Measurements from ENCODE around the gene CYP26B1. TPM values are rescaled to one million over a fixed set of nuclear protein-coding genes. Genes with fewer than 3 reads are reported as not detected.

Gene CYP26B1
- polyA plus RNA-seq, 1 donor (not counting 4 experiments of a cell fraction or from before 2014, with no cell fraction given), result 1.2 TPM

GRCh38 chr2:72162574-72162973 is 14.9 kb upstream of the CYP26B1 start:
- Histone ChIP-seq H3K9ac (ENCODE audit: control insufficient read depth, extremely low read depth, insufficient read depth, low read length) (no peak overlapping the region), H3K4me2 (ENCODE audit: control insufficient read depth, extremely low read depth, insufficient read depth, low read depth, low read length) (no peak overlapping the region), H4K20me1 (ENCODE audit: control insufficient read depth, extremely low read depth, insufficient read depth, low read length) (no peaks in the 10 kb centered on the region), H3K27me3 (ENCODE audit: control insufficient read depth, extremely low read depth, insufficient read depth, low read length) (no peaks in the 10 kb centered on the region), H2AFZ (ENCODE audit: control insufficient read depth, low read length) (no peak overlapping the region), H3K9me1 (ENCODE audit: control insufficient read depth, extremely low read depth, insufficient read depth, low read length) (no peaks in the 10 kb centered on the region), H3K4me3 (ENCODE audit: control insufficient read depth in 2 of 3, extremely low read depth in 1 of 3, insufficient read depth in 2 of 3, low read depth in 1 of 3, low read length in 3 of 3) (no peak overlapping the region), H3K4me1 (ENCODE audit: control insufficient read depth, extremely low read depth, insufficient read depth, low read length) (peaks cover 4% of the 10 kb centered on the region), H3K27ac (ENCODE audit: control insufficient read depth, insufficient read depth, low read length) (no peak overlapping the region), H3K79me2 (ENCODE audit: control insufficient read depth, insufficient read depth, low read length) (no peaks in the 10 kb centered on the region), H3K36me3 (ENCODE audit: control insufficient read depth in 2 of 2, extremely low read depth in 1 of 2, insufficient read depth in 2 of 2, low read length in 2 of 2) (no peaks in the 10 kb centered on the region), H3K9me3 (ENCODE audit: control insufficient read depth, low read depth, low read length) (no peaks in the 10 kb centered on the region)
- TF ChIP-seq, protein P1, sequence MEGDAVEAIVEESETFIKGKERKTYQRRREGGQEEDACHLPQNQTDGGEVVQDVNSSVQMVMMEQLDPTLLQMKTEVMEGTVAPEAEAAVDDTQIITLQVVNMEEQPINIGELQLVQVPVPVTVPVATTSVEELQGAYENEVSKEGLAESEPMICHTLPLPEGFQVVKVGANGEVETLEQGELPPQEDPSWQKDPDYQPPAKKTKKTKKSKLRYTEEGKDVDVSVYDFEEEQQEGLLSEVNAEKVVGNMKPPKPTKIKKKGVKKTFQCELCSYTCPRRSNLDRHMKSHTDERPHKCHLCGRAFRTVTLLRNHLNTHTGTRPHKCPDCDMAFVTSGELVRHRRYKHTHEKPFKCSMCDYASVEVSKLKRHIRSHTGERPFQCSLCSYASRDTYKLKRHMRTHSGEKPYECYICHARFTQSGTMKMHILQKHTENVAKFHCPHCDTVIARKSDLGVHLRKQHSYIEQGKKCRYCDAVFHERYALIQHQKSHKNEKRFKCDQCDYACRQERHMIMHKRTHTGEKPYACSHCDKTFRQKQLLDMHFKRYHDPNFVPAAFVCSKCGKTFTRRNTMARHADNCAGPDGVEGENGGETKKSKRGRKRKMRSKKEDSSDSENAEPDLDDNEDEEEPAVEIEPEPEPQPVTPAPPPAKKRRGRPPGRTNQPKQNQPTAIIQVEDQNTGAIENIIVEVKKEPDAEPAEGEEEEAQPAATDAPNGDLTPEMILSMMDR (optimal IDR thresholded peaks at IDR 0.05 in 1 of 3, IDR thresholded peaks at IDR 0.05 in 1 of 3, conservative IDR thresholded peaks at IDR 0.05 in 1 of 3; ENCODE audit: extremely low read depth in 1 of 3, insufficient read depth in 2 of 3, low read length in 3 of 3), result no peak
- no peak for TF ChIP-seq EZH2 (IDR thresholded peaks at IDR 0.05; ENCODE audit: low read length)
- no peak for FAIRE-seq
- dilution Hi-C loops (cut with MboI; ENCODE audit: extremely low pct_ligation_motif_present, low sequenced_read_pairs), result no loop called here
- no peak for DNase-seq (ENCODE audit: low read depth, low spot score)

DNA sequence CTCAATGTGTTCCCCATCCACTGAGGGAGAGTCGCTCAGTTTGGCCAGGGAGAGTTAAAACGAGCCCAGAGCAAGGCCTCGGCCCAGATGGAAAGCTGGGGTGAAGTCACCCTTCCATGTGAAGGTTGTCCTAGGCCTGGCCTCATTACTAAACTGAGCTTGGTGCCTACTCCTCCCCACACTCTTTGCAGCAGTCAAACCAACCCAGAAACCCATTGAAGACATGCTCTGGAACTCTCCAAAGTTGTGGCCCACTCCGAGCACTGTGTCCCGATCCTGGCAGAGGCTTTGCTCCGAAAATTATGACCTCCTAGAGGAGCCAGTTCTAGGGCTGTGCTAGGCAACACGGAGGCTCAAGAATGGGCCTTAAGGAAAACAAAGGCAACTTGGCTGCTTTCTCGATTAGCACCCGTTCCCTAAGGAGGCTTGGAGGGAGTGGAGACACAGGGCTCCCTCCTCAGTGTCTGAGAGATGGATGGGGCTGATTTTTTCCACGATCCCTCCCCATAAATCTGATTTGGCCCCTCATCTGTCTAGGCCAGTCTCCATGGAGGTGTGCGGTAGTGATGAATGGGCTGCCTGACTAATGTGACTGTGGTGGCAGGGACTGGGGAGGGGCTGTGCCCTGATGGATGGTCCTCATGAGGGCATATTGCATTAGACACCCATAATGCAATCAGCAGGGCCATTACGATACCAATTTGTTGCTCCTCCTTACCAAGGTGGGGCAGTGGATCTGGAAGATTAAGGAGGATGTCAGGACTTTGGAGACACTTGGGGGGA is 11.7 kb upstream of the CYP26B1 start:
- Histone ChIP-seq H3K9me1 (ENCODE audit: control insufficient read depth, extremely low read depth, insufficient read depth, low read length) (no peaks in the 10 kb centered on the region), H2AFZ (ENCODE audit: control insufficient read depth, low read length) (no peak overlapping the region), H3K9me3 (ENCODE audit: control insufficient read depth, low read depth, low read length) (no peaks in the 10 kb centered on the region), H3K4me3 (ENCODE audit: control insufficient read depth in 2 of 3, extremely low read depth in 1 of 3, insufficient read depth in 2 of 3, low read depth in 1 of 3, low read length in 3 of 3) (no peak overlapping the region), H3K79me2 (ENCODE audit: control insufficient read depth, insufficient read depth, low read length) (no peaks in the 10 kb centered on the region), H4K20me1 (ENCODE audit: control insufficient read depth, extremely low read depth, insufficient read depth, low read length) (no peaks in the 10 kb centered on the region), H3K9ac (ENCODE audit: control insufficient read depth, extremely low read depth, insufficient read depth, low read length) (no peak overlapping the region), H3K27ac (ENCODE audit: control insufficient read depth, insufficient read depth, low read length) (no peak overlapping the region), H3K4me2 (ENCODE audit: control insufficient read depth, extremely low read depth, insufficient read depth, low read depth, low read length) (no peak overlapping the region), H3K36me3 (ENCODE audit: control insufficient read depth in 2 of 2, extremely low read depth in 1 of 2, insufficient read depth in 2 of 2, low read length in 2 of 2) (no peaks in the 10 kb centered on the region), H3K27me3 (ENCODE audit: control insufficient read depth, extremely low read depth, insufficient read depth, low read length) (peaks cover 9% of the 10 kb centered on the region), H3K4me1 (ENCODE audit: control insufficient read depth, extremely low read depth, insufficient read depth, low read length) (no peaks in the 10 kb centered on the region)
- dilution Hi-C loops (cut with MboI; ENCODE audit: extremely low pct_ligation_motif_present, low sequenced_read_pairs), result no loop called here
- FAIRE-seq (no peak), DNase-seq (ENCODE audit: low read depth, low spot score) (no peak)
- TF ChIP-seq, protein P1 (optimal IDR thresholded peaks at IDR 0.05 in 1 of 3, IDR thresholded peaks at IDR 0.05 in 1 of 3, conservative IDR thresholded peaks at IDR 0.05 in 1 of 3; ENCODE audit: extremely low read depth in 1 of 3, insufficient read depth in 2 of 3, low read length in 3 of 3), result no peak
- TF ChIP-seq EZH2 (IDR thresholded peaks at IDR 0.05; ENCODE audit: low read length), result no peak

Data from keratinocyte (primary cell).